ENCODE data around the gene KCNMA1.
A peak's percentile ranks its signal among the peaks of the same experiment; 100 is the strongest.
"Not testable (repeated sequence)": the region's sequence is repeated elsewhere in the genome, so short reads cannot be mapped to it uniquely, and the experiment has no call there.

Gene KCNMA1

GRCh38 chr10:77409697-77410471 is 227.7 kb downstream of the KCNMA1 start:
- DNase-seq: peak; percentile 98

DNA sequence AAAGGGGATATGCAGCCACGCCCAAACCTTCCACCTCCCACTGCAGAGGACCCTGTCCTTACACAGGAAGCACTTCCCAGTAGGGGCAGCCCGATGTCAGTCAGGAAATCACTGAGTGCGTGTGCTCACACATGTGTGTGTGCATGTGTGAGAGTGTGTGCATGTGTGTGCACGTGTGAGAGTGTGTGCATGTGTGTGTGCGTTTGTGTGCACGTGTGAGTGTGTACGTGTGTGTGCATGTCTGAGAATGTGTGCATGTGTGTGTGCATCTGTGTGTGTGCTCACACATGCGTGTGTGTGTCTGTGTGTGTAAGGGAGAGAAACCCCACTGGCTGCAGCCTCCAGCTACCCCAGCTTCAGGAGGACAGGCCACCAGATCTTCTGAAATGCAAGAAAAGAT is 229.3 kb downstream of the KCNMA1 start:
- DNase-seq: no peak

DNA sequence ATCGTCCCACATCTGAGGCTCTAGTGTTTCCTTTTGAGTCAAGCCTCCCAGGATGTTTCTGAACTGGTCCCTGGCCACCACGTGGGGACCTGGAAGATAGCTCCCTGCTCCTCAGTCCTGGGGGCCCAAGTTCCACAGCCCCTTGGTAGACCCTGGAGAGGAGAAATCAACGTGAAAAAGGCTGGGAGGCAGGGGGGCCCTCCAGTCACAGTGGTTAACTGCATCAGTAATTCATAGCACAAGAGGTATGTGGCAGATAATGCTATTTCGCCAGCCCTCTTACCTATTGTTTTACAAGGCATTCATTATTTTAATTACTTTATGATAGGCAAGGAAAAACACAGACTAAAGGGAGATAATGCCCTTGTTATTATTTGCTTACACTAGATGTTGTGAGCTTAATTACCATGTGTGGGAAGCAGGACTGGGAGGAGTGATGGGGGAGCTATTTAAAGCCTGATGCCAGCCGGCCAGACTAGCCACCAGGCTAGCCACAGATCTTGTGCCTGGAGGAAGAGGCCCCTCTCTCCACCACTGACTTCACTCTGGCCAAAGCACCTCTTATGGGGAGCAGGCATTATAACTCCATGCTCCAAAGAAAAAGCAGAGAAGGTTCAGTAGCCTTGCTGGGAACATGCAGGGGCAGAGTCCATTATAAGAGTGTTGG is 230.7 kb downstream of the KCNMA1 start:
- DNase-seq: peak; percentile 38

DNA sequence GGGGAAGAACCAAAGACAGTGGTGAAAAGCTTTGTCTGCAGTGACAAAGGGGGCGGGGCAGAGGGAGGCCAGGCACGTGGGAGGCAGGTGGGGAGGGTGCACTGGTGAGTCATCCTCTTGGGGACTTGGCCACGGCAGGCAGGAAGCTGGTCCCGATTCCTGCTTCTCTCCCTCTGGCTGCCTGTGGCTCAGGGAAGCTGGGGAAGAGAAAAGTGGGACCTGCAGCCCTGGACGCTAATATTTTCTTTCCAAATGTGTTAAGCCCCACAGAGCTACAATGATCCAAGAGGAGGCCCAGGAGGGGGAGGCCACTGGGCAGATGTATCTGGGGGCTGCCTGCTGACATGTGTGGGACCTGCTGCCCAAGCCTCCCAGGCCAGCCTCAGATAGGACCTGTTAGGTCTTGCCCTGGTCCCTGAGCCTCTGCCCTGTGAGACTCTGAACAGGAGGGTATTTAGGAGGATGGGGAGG is 231.8 kb downstream of the KCNMA1 start:
- DNase-seq: peak; percentile 93

DNA sequence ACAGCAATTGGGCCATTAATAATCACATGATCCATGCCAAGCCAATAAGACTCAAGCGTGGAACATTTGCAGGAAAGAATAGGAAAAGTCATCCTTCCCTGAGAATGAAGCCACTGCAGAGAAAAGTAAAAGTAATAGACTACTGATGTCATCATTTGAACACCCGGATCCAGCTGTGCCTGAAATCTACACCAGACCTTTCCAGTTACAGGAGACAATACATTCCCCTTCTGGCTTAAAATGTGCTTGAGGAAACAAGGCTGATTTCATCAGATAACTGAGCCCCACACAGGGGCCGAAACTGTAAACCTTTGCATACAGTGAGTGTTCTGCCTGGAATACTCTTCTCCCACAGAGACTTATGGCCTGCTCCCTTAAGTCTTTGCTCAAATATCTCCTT is 232.8 kb downstream of the KCNMA1 start:
- DNase-seq: no peak

DNA sequence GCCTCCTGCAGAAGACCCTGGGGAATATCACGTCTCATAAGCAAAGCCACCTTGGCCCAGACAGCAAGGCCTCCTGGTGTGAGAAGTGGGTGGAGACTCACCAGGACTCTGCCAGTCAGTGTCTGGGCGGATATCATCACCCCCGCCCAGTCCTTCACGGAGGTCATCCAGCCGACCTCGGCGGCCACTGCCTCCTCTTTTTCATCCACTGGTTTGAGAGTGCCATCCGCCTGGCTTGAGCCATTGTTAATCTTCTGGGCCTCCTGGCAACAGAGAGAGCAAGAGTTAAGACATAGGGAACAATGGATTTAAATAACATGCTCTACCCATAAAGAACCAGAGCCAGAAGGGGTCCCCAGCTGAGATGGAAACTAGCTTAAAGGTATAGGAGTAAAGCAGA is 233.8 kb downstream of the KCNMA1 start:
- DNase-seq: peak; percentile 31

DNA sequence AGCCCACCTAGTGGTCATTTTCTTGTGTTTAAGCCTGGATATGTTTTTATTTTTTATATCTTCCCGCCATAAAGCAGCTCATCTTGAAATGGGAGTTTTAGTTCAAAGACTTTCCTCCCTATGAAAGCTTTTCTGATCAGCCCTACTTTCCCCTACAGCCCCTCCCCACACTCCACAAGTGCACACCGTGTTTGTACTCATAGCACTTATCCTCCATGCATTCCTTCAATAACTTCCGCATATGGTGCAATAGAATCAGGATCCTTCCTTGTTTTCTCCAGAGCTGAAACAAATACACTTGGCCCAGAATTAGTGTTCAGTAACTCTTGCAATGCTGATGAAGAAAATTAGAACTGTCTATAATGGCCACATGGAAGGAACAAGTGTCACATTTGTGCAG is 235.9 kb downstream of the KCNMA1 start:
- no peak for DNase-seq

DNA sequence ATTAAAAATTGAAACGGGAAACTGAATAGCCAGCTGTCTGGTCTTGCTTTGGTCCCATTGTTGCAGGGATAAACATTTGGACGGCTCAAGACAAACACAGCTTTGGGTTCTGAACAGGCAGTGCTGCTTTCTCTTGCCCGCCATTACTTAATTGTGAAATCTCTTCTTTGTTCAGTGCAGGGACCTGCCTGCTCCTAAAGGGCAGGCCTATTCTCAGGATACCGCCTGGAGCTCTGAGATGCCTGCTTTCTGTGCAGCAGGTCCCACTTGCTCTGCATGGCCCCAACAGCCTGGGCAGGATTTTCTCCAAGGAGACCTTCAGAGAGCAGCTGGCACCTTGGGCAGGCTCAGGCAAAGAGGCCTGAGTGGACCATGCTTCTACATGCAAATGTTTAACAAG is 237.6 kb downstream of the KCNMA1 start:
- DNase-seq: peak; percentile 82

- no peak for DNase-seq
Observed at GRCh38 chr10:77398986-77399755, 238.4 kb downstream of the KCNMA1 start.

DNA sequence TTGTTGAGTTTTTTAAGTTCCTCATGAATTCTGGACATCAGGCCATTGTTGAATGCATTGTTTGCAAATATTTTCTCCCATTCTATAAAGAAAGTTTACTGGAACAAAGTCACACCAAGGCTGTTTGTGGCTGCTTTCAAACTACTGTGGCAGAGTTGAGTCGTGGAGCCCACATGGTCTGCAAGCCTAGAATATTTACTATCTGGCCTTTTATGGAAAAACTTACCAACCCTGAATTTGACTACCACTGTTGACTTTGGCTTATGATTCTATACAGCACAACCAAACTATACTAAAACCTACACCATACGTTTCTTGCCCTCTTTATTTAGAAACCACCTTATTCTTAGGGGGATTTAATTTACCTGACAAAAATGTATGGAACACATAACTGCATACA is 239.1 kb downstream of the KCNMA1 start:
- DNase-seq: no peak

- DNase-seq: no peak
Observed at GRCh38 chr10:77397103-77397502, 240.5 kb downstream of the KCNMA1 start.

DNA sequence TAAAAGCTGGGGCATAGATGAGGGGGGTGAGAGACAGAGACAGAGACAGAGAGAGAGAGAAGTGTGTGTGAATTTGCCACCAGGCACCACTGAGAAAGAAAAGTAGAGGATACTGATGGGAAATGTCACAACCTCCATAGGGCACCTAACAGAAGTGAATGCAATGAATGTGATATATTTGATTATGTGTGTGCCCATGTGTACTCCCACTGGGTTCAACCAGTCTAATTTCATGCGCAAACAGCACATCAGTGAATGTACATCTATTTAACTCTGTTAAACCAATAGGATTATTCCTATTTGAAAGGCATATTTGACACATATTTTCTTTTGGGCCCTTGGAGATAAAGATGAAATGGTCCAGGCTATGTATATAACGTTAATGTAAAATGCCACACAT is 241.3 kb downstream of the KCNMA1 start:
- DNase-seq: no peak

DNA sequence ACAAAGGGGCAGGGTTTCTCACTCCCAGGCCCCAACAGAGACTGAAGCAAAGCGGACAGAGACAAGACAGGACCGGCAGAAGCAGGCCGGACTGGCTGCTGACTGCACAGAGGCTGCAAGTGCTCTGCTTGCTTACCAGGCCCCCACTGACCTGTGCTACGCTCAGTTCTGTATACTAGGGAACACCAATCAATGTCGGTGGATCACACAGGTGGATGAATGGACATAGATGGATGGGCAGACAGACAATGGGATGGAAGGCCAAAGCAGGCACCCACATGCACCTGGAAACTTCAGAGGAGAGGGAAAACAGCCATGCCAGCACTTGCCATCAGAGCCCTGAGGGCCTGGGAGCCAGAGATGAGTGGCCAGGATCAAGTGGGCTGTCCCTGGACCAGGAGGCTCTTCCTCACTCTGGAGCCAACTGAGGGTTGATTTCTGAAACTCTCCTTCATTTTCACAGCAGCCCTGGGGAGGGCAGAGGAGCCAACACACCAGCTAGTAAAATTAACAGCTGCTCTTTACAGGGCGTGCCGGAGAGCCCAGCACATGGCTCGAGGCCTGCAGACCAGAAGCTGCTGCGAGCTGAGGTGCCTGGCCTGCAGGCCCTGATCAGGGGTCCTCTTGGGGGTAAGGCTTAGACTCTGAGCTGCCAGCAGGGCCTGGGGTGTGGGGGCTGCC is 243.6 kb downstream of the KCNMA1 start:
- DNase-seq: peak; percentile 35

- DNase-seq: no peak
Observed at GRCh38 chr10:77393411-77393810, 244.2 kb downstream of the KCNMA1 start.

GRCh38 chr10:77392851-77393250 is 244.8 kb downstream of the KCNMA1 start:
- DNase-seq: peak; percentile 82

DNA sequence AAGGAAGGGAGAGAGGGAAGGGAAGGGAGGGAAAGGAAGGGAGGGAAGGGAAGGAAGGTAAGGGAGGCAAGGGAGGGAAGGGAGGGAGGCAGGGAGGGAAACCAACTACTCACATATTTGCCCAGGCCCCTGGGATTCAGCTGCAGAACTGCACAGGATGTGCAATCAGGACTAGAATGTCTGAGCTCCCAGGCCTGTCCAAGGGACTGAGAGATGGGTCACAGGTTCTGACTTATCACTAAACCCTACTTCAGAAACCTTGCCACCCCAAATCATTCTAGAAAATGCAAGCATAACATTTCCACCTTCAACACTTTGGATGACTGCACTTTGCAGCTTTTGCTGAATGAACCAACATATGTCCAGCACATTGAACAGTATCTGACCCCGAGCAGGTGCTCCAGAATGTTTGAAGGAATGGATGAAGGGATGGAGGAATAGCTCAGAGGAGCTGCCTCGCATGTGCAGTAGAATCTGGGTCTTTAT is 245.3 kb downstream of the KCNMA1 start:
- no peak for DNase-seq

GRCh38 chr10:77391605-77392235 is 245.9 kb downstream of the KCNMA1 start:
- peak; percentile 82 for DNase-seq

GRCh38 chr10:77390481-77390891 is 247.1 kb downstream of the KCNMA1 start:
- no peak for DNase-seq

DNA sequence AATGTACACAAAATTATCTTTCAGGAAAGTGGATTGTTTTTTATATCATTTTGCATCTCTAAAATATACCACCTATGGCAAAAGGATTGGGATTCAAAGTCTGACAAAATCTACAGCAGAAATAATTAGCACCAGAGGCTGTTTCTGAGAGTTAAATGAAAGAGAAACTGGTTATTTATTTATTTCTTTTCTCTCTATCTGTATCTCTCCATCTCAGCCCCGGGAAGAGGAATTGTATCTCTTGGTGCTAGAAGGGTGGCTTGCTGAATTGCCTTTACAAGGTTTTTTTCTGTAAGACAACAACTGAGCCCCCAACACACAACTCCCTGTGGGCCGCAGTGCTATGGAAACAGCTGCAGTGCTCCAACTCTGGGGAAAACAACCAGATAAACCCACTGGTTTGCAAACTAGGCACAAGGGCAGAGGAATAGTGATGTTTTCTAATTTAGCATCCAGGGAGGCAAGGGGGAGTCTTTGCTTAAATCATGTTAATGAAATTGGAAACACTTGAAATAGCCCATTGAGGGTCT is 249.0 kb downstream of the KCNMA1 start:
- no peak for DNase-seq

DNA sequence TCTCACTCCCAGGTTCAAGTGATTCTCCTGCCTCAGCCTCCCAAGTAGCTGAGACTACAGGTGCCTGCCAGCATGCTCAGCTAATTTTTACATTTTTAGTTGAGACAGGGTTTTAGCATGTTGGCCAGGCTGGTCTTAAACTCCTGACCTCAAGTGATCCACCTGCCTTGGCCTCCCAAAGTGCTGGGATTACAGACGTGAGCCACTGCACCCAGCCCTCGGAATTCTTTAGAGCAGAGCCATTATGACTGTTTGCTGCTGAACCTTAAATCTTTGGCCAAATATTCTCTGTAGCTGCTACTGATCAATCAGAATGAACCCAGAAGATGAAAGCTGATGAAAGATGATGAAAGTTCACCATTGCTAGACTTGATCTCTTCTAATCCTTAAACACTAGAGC is 249.9 kb downstream of the KCNMA1 start:
- not testable (repeated sequence) for DNase-seq

DNA sequence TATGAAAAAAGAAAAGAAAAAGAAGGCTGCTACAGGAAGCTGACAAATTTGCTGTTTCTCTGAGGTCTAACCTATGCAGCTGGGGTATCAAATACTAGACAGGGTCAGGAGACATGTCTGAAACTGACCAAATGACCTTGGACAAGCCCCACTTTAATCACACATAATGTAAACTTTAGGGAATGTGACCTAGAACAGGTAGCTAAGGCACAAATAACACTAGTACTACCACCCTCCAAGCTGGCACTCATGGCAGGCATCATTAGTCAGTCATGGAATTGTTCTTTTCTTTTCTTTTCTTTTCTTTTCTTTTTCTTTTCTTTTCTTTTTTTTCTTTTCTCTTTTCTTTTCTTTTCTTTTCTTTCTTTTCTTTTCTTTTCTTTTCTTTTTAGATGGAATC is 250.4 kb downstream of the KCNMA1 start:
- DNase-seq: no peak

GRCh38 chr10:77386838-77387237 is 250.8 kb downstream of the KCNMA1 start:
- DNase-seq: no peak
